HG03045 (cell line): Measurements from ENCODE around the gene TMEM53.
"Not testable (repeated sequence)": the region's sequence is repeated elsewhere in the genome, so short reads cannot be mapped to it uniquely, and the experiment has no call there.

ENCODE experiments used
- ATAC-seq: cut with Tn5 transposase; IDR thresholded peaks from one replicate; pipeline ENCODE4 v1.9.1; 2021; ENCODE audit warnings: mild to moderate bottlenecking, moderate library complexity; ENCODE audit not compliant: unreplicated experiment

TMEM53 gene

GRCh38 chr1:44672961-44673674 is 1.2 kb downstream of the TMEM53 start:
- no peak for ATAC-seq

GRCh38 chr1:44672254-44672955 is 1.9 kb downstream of the TMEM53 start:
- no peak for ATAC-seq

GRCh38 chr1:44670751-44671640 is 3.3 kb downstream of the TMEM53 start:
- no peak for ATAC-seq

GRCh38 chr1:44666719-44667118 is 7.6 kb downstream of the TMEM53 start:
- ATAC-seq = not testable (repeated sequence)

- no peak for ATAC-seq
Measured at GRCh38 chr1:44664730-44665370, 9.4 kb downstream of the TMEM53 start.

GRCh38 chr1:44663417-44663816 is 10.9 kb downstream of the TMEM53 start:
- ATAC-seq = no peak

GRCh38 chr1:44662683-44663030 is 11.6 kb downstream of the TMEM53 start:
- no peak for ATAC-seq

GRCh38 chr1:44661781-44662682 is 12.2 kb downstream of the TMEM53 start:
- no peak for ATAC-seq

GRCh38 chr1:44660176-44660575 is 14.1 kb downstream of the TMEM53 start:
- ATAC-seq = no peak

- ATAC-seq = no peak
Measured at GRCh38 chr1:44659566-44659965, 14.7 kb downstream of the TMEM53 start.

GRCh38 chr1:44655609-44656008 is 18.7 kb downstream of the TMEM53 start:
- no peak for ATAC-seq

- ATAC-seq = no peak
Measured at GRCh38 chr1:44654621-44655187, 19.6 kb downstream of the TMEM53 start.

- no peak for ATAC-seq
Measured at GRCh38 chr1:44653107-44653964, 20.9 kb downstream of the TMEM53 start.

GRCh38 chr1:44652445-44653106 is 21.7 kb downstream of the TMEM53 start:
- no peak for ATAC-seq

- ATAC-seq = no peak
Measured at GRCh38 chr1:44651069-44651468, 23.2 kb downstream of the TMEM53 start.

GRCh38 chr1:44650159-44650831 is 24.0 kb downstream of the TMEM53 start:
- no peak for ATAC-seq

- no peak for ATAC-seq
Measured at GRCh38 chr1:44649788-44650158, 24.5 kb downstream of the TMEM53 start.
